GM10248 (cell line): ENCODE results near the gene FOXL2NB.
"Not testable (repeated sequence)": the region's sequence is repeated elsewhere in the genome, so short reads cannot be mapped to it uniquely, and the experiment has no call there.

Experiments used
- CTCF ChIA-PET: fragments of 300-600 bp; sonication (Branson Sonifier 250); formaldehyde crosslinking; extraction: SDS; loops from one replicate; lab custom pipeline; 2021; ENCODE audit warnings: antibody characterized with exemption; lab: Yijun Ruan, JAX
- POLR2A ChIA-PET: fragments of 350-650 bp; sonication (Branson Sonifier 250); formaldehyde crosslinking; extraction: SDS; loops from one replicate; lab custom pipeline; 2020; ENCODE audit warnings: antibody characterized with exemption; lab: Yijun Ruan, JAX
- DNase-seq: peaks from one replicate; pipeline ENCODE4 v3.0.0; 2012; ENCODE audit errors: extremely low spot score
- CTCF ChIP-seq: IDR thresholded peaks from 2 replicates; pipeline ENCODE4 v1.5.1; 2012; ENCODE audit warnings: mild to moderate bottlenecking, low read depth; ENCODE audit errors: extremely low read depth, missing control alignments, control extremely low read depth

The FOXL2NB gene

DNA sequence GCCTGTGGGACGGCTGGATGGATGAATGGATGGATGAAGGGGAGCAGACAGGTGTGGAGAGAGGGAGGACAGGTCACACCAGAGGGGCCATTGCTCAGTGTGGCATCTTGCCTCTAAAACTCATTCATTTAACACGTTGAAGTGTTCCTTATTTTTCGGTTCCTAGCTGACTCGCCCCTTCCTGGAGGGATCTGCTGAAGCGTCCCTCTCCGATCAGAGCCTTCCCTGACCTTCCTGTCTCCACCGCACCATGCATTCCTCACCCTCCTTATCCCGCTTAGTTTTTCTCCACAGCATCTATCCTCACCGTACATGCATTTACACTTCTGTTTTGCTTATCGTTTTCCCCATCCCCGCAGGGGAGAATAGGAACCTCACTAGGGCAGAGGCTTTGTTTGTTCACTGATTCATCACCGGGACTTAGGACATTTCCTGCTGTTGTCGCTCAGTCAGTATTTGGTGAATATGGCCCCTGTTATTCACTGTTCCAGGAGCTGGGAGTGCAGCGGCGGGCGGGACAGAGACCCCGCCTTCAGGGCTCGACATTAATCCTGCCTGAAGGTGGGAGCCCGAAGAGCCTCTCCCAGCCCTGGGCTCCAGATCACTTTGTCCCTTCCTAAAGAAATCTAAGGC lies 32.0 kb upstream of the FOXL2NB start:
- DNase-seq, result no peak
- POLR2A ChIA-PET, result interaction anchor here (0.6 to 0.7 kb wide), 3 partner anchors 166 to 320 kb away, joined by 3 to 6 read pairs (median 4); no protein-coding TSS in a partner anchor
- no peak for TF ChIP-seq CTCF
- CTCF ChIA-PET, result interaction anchor here (0.6 to 19.3 kb wide), 105 partner anchors 8 to 1901 kb away, joined by 3 to 503 read pairs (median 5); partner anchors contain the start of genes CEP70, DBR1 and FAIM

DNA sequence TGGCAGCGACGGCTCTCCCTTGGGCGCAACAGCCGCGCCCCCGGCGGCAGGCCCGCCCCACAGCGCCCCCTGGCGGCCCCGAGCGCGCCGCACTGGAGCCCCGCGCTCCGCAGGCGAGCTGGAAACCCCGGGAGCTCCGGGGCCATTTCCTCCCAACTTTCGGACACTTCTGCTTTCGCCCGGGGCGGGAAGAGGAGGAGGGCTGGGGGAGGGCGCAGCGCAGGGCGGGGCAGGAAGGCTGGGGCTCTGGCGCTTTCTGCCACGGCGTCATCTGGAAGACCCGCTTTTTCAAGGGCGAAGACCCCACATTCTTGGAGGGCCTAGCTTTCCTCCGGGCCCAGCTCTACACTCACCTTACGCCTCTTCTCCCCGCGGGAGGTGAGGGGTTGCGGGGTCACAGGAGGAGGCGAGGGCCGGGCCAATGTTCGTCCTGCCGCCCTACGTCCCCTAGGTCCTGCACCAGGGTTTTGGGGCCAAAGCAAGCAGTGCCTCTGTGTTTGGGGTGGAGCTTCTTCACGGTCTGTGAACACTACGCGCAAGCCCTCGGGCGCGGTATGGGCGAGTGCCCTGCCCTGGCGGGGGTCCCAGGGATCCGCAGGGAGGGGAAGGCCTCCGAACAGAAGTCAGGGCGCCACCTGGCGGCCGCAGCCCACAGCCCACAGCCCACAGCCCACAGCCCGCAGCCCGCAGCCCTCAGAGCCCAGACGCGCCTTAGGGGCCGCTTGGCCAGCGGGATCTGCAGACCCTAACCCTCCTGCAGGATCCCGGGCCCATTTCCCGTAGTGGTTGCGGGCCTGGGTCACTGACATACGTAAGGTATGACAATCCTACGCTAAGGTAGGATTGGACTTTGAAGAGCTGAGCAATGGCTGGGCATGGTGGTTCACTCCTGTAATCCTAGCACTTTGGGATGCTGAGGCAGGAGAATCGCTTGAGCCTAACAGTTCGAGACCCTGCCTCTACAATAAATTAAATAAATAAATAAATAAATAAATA lies 31.2 kb upstream of the FOXL2NB start:
- peak; percentile 90 for DNase-seq
- TF ChIP-seq CTCF, result peak; percentile 91
- ChIA-PET POLR2A (interaction anchor here (0.6 to 1.1 kb wide), 3 partner anchors 167 to 322 kb away, joined by 3 to 6 read pairs (median 4); partner anchors contain the start of gene CEP70), CTCF (interaction anchor here (0.6 to 19.3 kb wide), 134 partner anchors 8 to 1902 kb away, joined by 3 to 503 read pairs (median 4); partner anchors contain the start of genes CEP70, DBR1, FAIM and PIK3CB)

- ChIA-PET CTCF (interaction anchor here (0.7 to 19.3 kb wide), 53 partner anchors 9 to 850 kb away, joined by 3 to 503 read pairs (median 7); partner anchors contain the start of genes CEP70, DBR1 and PIK3CB), POLR2A (no interaction called here)
- no peak for TF ChIP-seq CTCF
- DNase-seq, result no peak
Measured at GRCh38 chr3:138916824-138917223, 30.2 kb upstream of the FOXL2NB start.

- ChIA-PET POLR2A (no interaction called here), CTCF (interaction anchor here (1.0 to 19.3 kb wide), 8 partner anchors 9 to 501 kb away, joined by 3 to 503 read pairs (median 6); partner anchors contain the start of gene CEP70)
- TF ChIP-seq CTCF, result no peak
- DNase-seq, result no peak
Measured at GRCh38 chr3:138919325-138919724, 27.7 kb upstream of the FOXL2NB start.

DNA sequence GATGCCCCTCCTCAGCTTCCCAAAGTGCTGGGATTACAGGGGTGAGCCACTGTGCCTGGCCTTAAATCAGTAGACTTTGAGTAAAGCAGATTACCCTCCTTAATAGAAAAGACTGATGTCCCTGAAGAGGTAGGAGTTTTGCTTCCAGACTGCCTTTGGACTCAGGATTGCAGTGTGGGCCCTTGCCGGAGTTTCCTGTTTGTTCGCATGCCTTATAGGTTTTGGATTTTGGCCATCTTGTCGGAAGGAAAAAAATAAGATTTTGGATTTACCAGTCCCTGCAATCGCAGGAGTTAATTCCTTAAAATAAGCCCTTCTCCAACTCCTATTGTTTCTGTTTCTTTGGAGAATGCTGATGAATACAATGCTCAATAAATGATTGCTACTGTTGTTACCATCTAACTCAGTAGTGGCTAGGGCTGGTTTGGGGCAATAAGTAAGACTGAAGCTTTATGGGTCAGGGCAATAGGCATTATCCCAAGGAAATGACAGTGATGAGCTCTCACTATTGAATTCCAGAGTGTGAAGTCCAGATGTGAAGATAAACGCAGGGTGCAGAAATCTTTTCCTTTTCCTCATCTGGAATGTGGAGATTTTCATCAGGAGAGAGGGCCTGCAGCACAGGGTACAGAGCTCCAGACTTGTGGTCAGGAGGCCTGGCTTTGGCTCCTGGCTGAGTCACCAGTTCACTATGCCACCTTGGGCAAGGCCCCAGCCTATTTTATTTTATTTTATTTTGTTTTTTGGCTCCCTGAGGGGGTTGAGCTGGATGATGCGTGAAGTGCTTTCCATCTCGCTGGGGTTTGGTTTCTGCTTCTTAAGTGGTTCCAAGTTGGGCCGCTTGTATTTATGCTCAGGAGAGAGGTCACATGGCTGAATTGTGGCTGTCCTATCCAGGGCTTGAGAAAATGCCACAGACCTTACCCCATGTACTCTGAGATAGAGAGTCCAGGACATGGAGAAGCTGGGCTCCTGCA lies 25.4 kb upstream of the FOXL2NB start:
- no peak for DNase-seq
- POLR2A ChIA-PET, result no interaction called here

GRCh38 chr3:138922400-138922799 lies 24.6 kb upstream of the FOXL2NB start:
- DNase-seq, POLR2A ChIA-PET: not testable (repeated sequence)
- CTCF ChIA-PET, result interaction anchor here (1.0 to 19.3 kb wide), 30 partner anchors 9 to 742 kb away, joined by 3 to 503 read pairs (median 6); partner anchors contain the start of gene CEP70

More for the DNA sequence above, 25.4 kb upstream of the FOXL2NB start:
- no peak for TF ChIP-seq CTCF
- CTCF ChIA-PET, result interaction anchor here (0.7 to 19.3 kb wide), 15 partner anchors 9 to 506 kb away, joined by 3 to 503 read pairs (median 16); partner anchors contain the start of gene CEP70
